Pancreas (tissue), 10 donors: ENCODE measurements around the gene CRYBG2. TPM values are rescaled to one million over a fixed set of nuclear protein-coding genes. Genes with fewer than 3 reads are reported as not detected.

Experiments
- ATAC-seq, 4 donors: fragments of 200-7000 bp; cut with Tn5 transposase; one replicate each; pipeline versions ENCODE4 v1.8.0 to v1.9.1; 2020; ENCODE audit warnings: mild to moderate bottlenecking in 4 of 4, moderate library complexity in 4 of 4
- DNase-seq, 6 donors: peaks; one replicate each; pipeline ENCODE4 v3.0.0-alpha.2; 2020
- FAIRE-seq: peaks from 2 replicates; lab custom pipeline; 2012; peaks lifted over from hg19 to GRCh38; lab: Jason Lieb, UNC
- H3K27ac ChIP-seq, 4 donors: fragments of 200-600 bp; sonication (generic); 1 replicate in 3 of 4; 2 replicates in 1 of 4; pipeline versions ENCODE4 v1.5.0 to v1.8.0; 2020
- H3K27me3 ChIP-seq, 4 donors: fragments of 200-600 bp; one replicate each; pipeline ENCODE4 v1.8.0; 2021
- H3K36me3 ChIP-seq, 3 donors: fragments of 200-600 bp; sonication (generic) in 1 of 3; one replicate each; pipeline versions ENCODE4 v1.5.0 to v1.8.0; 2020 to 2021
- H3K4me1 ChIP-seq, 3 donors: fragments of 200-600 bp; one replicate each; pipeline ENCODE4 v1.8.0; 2021
- H3K4me3 ChIP-seq, 4 donors: fragments of 200-600 bp; sonication (generic) in 2 of 4; one replicate each; pipeline versions ENCODE4 v1.5.0 to v1.8.0; 2020 to 2021
- H3K9me3 ChIP-seq, 4 donors: fragments of 200-600 bp; one replicate each; pipeline ENCODE4 v1.8.0; 2021
- WGBS, 2 donors: extraction: QIAGEN DNeasy Blood & Tissue Kit; methylation state at CpG; one replicate each; pipeline ENCODE4 v1.1.7; 2013; 5-methylcytosine and 5-hydroxymethylcytosine counted together
- intact Hi-C, 3 donors: fragments of 100-400 bp; cut with DNase I; formaldehyde crosslinking; loops; one replicate each; pipeline versions ENCODE4 v1.11.1 to v1.14.2; 2022
- polyA plus RNA-seq, 2 donors: library from polyadenylated mRNA; stranded (reverse); fragments of 200-250 nt; gene quantifications; one replicate each; pipeline ENCODE4 v1.2.3, GENCODE V29; 2013
- total RNA-seq, 6 donors: library from RNA; stranded (reverse); fragmentation: NEBNext Ultra II Directional in 4 of 6; extraction: Animal tissue kit (Norgen Biotek cat#: 25700) in 4 of 6; gene quantifications; one replicate each; pipeline versions ENCODE4 v1.2.1 to v1.2.4, GENCODE V29; 2021 to 2023
- TF ChIP-seq, protein P1 (sequence below), 4 donors: fragments of 200-600 bp; sonication (generic) in 3 of 4; IDR thresholded peaks; one replicate each; pipeline versions ENCODE4 v1.5.0 to v1.8.0; 2021; ENCODE audit warnings: antibody characterized with exemption in 4 of 4
- donor health status: healthy with polysubstance abuse.
- donor health status: DM: no; HTN: no; CAD: no; lungs with moderate emphysema.
- donor health status: DM: no; HTN: no; CAD: no.
- donor health status: control.
- donor health status: control.
- donor health status: Bipolar disorder and iron deficiency.
- donor health status: DM: yes; HTN: yes; CAD: no.
- donor health status: DM: no; HTN: no; CAD: no.
- donor health status: DM: no; HTN: no; CAD: no.
- donor health status: DM: yes; HTN: yes; CAD: no.

Gene CRYBG2
- total and polyA plus RNA-seq, 8 donors: 0.12 to 2.0 (median 0.60) TPM

DNA sequence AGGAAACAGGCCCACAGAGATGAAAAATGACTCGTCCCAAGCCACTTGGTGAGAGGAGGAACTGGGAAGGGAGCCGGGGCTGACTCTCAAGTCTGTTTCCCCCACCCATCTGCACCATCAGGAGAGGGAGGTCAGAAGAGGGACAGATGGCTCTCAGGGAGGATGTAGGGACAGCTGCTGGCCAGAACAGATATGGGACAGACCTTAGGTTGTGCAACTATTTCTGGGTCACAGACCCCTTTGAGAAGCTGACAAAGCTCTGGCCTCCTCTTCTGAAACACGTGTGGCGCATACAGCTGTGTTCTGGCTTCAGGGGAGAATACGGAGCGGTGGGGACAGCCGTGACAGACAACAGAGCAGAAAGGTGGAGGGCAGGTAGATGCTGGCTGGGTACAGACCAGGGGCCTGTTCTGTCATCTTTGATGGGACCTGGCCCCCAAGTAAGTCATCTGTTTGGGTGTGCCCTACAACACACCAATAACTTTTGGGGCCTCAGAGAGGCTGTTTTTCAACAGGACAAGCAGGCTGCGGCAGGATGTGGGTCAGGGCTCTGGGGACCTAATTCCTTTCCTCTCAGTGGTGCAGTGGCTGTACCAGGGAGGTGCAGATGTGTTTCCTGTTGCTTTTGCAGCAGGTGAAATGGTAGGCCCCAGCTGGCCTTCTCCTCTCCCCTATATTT lies 66.8 kb downstream of the CRYBG2 start:
- Histone ChIP-seq H3K4me1 (peaks cover 0 to 4% (median 0%) of the 10 kb centered on the region in 3 donors), H3K27ac (no peak overlapping the region), H3K27me3 (no peaks in the 10 kb centered on the region), H3K36me3 (no peaks in the 10 kb centered on the region), H3K4me3 (no peak overlapping the region), H3K9me3 (no peaks in the 10 kb centered on the region)
- ATAC-seq: no peak
- no peak for FAIRE-seq
- 79 to 83% methylated on average over 8 of the region's 8 CpGs for WGBS, 2 donors
- intact Hi-C loops: no loop called here
- no peak for DNase-seq
- TF ChIP-seq, protein P1, sequence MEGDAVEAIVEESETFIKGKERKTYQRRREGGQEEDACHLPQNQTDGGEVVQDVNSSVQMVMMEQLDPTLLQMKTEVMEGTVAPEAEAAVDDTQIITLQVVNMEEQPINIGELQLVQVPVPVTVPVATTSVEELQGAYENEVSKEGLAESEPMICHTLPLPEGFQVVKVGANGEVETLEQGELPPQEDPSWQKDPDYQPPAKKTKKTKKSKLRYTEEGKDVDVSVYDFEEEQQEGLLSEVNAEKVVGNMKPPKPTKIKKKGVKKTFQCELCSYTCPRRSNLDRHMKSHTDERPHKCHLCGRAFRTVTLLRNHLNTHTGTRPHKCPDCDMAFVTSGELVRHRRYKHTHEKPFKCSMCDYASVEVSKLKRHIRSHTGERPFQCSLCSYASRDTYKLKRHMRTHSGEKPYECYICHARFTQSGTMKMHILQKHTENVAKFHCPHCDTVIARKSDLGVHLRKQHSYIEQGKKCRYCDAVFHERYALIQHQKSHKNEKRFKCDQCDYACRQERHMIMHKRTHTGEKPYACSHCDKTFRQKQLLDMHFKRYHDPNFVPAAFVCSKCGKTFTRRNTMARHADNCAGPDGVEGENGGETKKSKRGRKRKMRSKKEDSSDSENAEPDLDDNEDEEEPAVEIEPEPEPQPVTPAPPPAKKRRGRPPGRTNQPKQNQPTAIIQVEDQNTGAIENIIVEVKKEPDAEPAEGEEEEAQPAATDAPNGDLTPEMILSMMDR (IDR thresholded peaks at IDR 0.05): no peak

DNA sequence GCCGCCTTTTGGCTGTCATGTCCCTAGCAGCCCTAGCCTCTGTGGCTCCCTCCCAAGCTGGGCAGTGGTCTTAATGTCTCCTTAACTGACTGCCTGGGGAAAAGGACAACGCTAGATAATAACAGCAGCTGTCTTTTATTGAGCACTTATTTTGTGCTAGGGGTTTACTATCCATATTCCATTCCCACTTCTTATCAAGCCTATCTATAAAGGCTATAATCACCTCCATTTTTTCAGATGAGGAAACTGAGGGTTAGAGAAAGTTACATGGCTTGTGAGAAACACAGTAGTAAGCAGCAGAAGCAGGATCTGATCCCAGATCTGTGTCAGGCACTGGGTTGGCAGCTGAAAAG lies 67.9 kb downstream of the CRYBG2 start:
- intact Hi-C loops: no loop called here
- TF ChIP-seq, protein P1 (IDR thresholded peaks at IDR 0.05): no peak
- FAIRE-seq (no peak), ATAC-seq (no peak), DNase-seq (no peak)
- no peak overlapping the region for H3K27ac ChIP-seq
- H3K4me1 ChIP-seq: peaks cover 0 to 9% (median 0%) of the 10 kb centered on the region in 3 donors
- H3K27me3 ChIP-seq: no peaks in the 10 kb centered on the region
- H3K9me3 ChIP-seq: no peaks in the 10 kb centered on the region
- H3K36me3 ChIP-seq: no peaks in the 10 kb centered on the region
- WGBS, 2 donors: 72% methylated on average over 2 of the region's 2 CpGs
- H3K4me3 ChIP-seq: no peak overlapping the region

DNA sequence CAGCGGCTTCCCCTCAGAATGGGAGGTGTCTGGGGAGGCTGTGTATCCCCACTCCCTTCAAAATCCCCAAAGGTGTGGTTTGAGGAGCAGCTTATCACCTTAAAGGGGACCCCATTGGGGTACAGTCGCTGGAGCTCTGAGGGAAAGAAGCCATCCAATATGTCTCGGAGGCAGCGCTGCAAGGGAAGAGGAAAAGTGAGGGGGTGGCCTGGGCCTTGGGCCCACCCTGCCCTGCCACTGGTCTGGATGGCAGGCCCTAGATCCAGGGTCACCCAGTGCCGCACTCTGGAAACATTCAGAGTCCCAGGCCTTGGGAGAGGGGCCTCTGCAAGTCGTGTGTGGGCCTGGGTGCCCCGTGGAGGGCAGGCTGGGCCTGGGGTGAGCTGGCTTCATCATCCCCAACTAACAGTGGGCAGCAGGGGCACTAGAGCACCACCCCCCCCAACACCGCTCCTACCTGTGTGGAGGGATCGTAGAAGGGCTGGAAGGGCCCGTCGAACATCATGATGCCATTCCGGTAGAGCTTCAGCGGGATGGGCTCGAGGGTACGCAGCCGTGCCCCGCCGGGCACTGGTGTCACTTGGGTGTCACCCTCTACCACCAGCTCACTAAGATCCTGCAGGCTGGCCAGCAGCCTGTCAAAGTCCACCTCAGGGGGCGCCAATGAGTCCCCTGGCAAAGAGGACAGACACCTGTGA lies 68.4 kb downstream of the CRYBG2 start:
- FAIRE-seq: no peak
- 78 to 82% methylated on average over 19 of the region's 19 CpGs for WGBS, 2 donors
- peak in 3 of 6 donors; percentile 45 to 60 (median 59) for DNase-seq

DNA sequence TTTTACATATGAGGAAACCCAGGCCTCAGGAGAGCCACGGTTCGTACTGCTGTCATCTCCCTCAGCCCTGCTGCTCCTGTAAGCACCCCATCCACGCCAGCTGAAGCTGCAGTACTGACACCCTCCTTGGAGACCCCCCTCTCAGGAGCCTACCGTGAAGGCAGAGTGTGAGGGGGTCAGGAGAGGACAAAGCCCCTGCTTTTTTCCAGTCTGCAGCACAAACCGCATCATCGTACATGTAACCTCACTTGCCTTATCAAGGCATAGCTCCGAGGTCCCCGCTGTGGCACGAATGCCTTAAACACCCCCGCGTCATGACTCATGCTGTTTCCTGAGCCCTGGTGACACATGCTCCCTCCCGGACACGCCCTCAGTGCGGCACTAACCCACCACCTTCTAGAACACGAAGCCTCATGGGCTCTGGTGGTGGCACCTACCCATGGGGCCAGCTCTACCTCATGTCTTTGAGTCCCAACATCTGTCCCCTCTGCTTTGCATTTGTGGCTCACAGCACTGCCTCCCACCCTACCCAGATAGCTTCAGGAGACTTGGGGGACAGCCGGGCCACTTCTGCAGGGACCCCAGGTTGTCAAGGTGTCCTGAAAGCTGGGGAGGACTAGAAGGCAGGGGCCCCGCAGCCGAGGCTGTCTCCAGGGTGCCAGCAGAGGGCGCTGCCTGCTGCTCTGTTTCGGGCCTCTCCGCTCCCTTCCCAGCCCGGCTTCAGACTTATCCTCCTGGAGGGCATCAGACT lies 69.2 kb downstream of the CRYBG2 start:
- H3K4me3 ChIP-seq: no peak overlapping the region
- 42 to 48% methylated on average over 22 of the region's 22 CpGs for WGBS, 2 donors
- DNase-seq (peak in 5 of 6 donors; percentile 43 to 83 (median 60)), FAIRE-seq (no peak), ATAC-seq (peak; percentile 36 to 54 (median 48))
- no peaks in the 10 kb centered on the region for H3K9me3 ChIP-seq
- no peaks in the 10 kb centered on the region for H3K27me3 ChIP-seq
- H3K27ac ChIP-seq: no peak overlapping the region
- H3K36me3 ChIP-seq: no peaks in the 10 kb centered on the region
- intact Hi-C loops: loop anchor here in 1 of 3 donors (5.0 kb wide), 1 partner anchor 38 kb away; no protein-coding TSS in a partner anchor
- TF ChIP-seq, protein P1 (IDR thresholded peaks at IDR 0.05): peak; percentile 41 to 63 (median 52)
- peaks cover 0 to 12% (median 0%) of the 10 kb centered on the region in 3 donors for H3K4me1 ChIP-seq

More for the DNA sequence above, 68.4 kb downstream of the CRYBG2 start:
- TF ChIP-seq, protein P1 (IDR thresholded peaks at IDR 0.05): peak in 1 of 4 donors; percentile 10
- Histone ChIP-seq H3K27me3 (no peaks in the 10 kb centered on the region), H3K4me1 (peaks cover 0 to 12% (median 0%) of the 10 kb centered on the region in 3 donors), H3K9me3 (no peaks in the 10 kb centered on the region), H3K27ac (no peak overlapping the region), H3K4me3 (no peak overlapping the region), H3K36me3 (no peaks in the 10 kb centered on the region)
- no peak for ATAC-seq
- intact Hi-C loops: no loop called here
